ENCODE results near the gene MYH7B.

GRCh38 chr20:34997774-34998173 lies 42.1 kb downstream of the MYH7B start:
- TF ChIP-seq, protein P1, sequence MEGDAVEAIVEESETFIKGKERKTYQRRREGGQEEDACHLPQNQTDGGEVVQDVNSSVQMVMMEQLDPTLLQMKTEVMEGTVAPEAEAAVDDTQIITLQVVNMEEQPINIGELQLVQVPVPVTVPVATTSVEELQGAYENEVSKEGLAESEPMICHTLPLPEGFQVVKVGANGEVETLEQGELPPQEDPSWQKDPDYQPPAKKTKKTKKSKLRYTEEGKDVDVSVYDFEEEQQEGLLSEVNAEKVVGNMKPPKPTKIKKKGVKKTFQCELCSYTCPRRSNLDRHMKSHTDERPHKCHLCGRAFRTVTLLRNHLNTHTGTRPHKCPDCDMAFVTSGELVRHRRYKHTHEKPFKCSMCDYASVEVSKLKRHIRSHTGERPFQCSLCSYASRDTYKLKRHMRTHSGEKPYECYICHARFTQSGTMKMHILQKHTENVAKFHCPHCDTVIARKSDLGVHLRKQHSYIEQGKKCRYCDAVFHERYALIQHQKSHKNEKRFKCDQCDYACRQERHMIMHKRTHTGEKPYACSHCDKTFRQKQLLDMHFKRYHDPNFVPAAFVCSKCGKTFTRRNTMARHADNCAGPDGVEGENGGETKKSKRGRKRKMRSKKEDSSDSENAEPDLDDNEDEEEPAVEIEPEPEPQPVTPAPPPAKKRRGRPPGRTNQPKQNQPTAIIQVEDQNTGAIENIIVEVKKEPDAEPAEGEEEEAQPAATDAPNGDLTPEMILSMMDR (conservative IDR thresholded peaks at IDR 0.05): no peak
- TF ChIP-seq EZH2 (IDR thresholded peaks at IDR 0.05; ENCODE audit: low read depth): no peak
